Measurements from ENCODE around the gene ZSCAN16. TPM values are rescaled to one million over a fixed set of nuclear protein-coding genes. Genes with fewer than 3 reads are reported as not detected.
A peak's percentile ranks its signal among the peaks of the same experiment; 100 is the strongest.

The ZSCAN16 gene
- total and polyA plus RNA-seq, 2 of the 13 experiments (the other 11 are each of a cell fraction or from before 2014, with no cell fraction given) = 5.7 to 12.7 TPM

DNA sequence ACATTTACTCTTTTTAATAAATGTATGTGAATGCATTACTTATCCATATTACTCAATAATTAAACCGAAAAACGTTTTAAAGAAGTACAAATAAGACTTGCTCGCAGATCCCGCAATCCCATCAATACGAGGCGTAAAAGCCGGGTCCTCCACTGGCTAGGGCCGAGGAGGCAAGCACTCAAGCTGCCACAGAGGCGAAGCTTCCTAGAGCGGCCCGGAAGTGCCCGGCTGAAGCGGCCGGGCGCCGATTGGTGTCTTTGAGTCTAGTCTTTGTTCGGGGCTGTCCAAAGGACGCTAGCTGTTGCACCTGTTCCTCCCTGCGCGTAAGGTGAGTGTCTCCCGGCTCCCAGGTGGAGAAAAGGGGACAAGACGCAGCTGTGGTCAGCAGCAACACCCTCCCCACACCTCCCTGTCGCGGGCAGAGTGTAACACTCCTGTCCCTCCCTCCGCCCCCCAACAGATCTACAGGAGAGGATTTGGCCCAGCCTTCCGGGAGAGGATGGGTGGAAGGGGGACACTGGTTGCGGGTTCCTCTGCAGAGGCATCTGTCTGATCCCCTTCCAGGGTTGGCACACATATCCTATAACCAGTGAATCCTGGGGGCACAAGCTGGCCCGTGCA lies at the start of gene ZSCAN16 (continued):
- no peak; the same call in 1 of the 2 replicates for TF ChIP-seq ZBTB10 (CRISPR knock-in tag; IDR thresholded peaks at IDR 0.05; ENCODE audit: borderline replicate concordance)
- TF ChIP-seq CBX2 (IDR thresholded peaks at IDR 0.05; ENCODE audit: low read depth, low read length) = no peak
- 0 out of 2 replicates have a peak, but pooled peaks have one; percentile 74 for TF ChIP-seq CBX2 (CRISPR knock-in tag; IDR thresholded peaks at IDR 0.05; ENCODE audit: low read depth)
- no peak for TF ChIP-seq MAFK (conservative IDR thresholded peaks at IDR 0.05 in 1 of 2, IDR thresholded peaks at IDR 0.05 in 1 of 2; ENCODE audit: low read length in 2 of 2)
- TF ChIP-seq, protein P1, sequence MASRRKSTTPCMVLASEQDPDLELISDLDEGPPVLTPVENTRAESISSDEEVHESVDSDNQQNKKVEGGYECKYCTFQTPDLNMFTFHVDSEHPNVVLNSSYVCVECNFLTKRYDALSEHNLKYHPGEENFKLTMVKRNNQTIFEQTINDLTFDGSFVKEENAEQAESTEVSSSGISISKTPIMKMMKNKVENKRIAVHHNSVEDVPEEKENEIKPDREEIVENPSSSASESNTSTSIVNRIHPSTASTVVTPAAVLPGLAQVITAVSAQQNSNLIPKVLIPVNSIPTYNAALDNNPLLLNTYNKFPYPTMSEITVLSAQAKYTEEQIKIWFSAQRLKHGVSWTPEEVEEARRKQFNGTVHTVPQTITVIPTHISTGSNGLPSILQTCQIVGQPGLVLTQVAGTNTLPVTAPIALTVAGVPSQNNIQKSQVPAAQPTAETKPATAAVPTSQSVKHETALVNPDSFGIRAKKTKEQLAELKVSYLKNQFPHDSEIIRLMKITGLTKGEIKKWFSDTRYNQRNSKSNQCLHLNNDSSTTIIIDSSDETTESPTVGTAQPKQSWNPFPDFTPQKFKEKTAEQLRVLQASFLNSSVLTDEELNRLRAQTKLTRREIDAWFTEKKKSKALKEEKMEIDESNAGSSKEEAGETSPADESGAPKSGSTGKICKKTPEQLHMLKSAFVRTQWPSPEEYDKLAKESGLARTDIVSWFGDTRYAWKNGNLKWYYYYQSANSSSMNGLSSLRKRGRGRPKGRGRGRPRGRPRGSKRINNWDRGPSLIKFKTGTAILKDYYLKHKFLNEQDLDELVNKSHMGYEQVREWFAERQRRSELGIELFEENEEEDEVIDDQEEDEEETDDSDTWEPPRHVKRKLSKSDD (CRISPR knock-in tag; IDR thresholded peaks at IDR 0.05; ENCODE audit: low read depth) = peak; percentile 64; the same call in 1 of the 2 replicates
- peak; percentile 86 to 87 for TF ChIP-seq HMGXB4 (CRISPR knock-in tag; IDR thresholded peaks at IDR 0.05; ENCODE audit: borderline replicate concordance in 1 of 2, low read depth in 1 of 2)
- TF ChIP-seq ZNF878 (CRISPR knock-in tag; IDR thresholded peaks at IDR 0.05) = no peak
- TF ChIP-seq SAP130 (CRISPR knock-in tag; IDR thresholded peaks at IDR 0.05; ENCODE audit: low read depth) = peak; percentile 99
- peak; percentile 62; the same call in 1 of the 2 replicates for TF ChIP-seq ZNF333 (CRISPR knock-in tag; IDR thresholded peaks at IDR 0.05; ENCODE audit: borderline replicate concordance)
- TF ChIP-seq, protein P2, sequence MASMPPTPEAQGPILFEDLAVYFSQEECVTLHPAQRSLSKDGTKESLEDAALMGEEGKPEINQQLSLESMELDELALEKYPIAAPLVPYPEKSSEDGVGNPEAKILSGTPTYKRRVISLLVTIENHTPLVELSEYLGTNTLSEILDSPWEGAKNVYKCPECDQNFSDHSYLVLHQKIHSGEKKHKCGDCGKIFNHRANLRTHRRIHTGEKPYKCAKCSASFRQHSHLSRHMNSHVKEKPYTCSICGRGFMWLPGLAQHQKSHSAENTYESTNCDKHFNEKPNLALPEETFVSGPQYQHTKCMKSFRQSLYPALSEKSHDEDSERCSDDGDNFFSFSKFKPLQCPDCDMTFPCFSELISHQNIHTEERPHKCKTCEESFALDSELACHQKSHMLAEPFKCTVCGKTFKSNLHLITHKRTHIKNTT (CRISPR knock-in tag; IDR thresholded peaks at IDR 0.05) = no peak
- TF ChIP-seq MIER2 (CRISPR knock-in tag; IDR thresholded peaks at IDR 0.05) = peak; percentile 46; the same call in 1 of the 2 replicates
- peak; percentile 87; the same call in 1 of the 2 replicates for TF ChIP-seq ZNF280B (CRISPR knock-in tag; IDR thresholded peaks at IDR 0.05; ENCODE audit: borderline replicate concordance)
